NCI-H1092 treated with DMSO at 0.1 percent for 48 hours (cell line): ENCODE results near the gene OR6J1.
"Not testable (repeated sequence)": the region's sequence is repeated elsewhere in the genome, so short reads cannot be mapped to it uniquely, and the experiment has no call there.

ENCODE experiments used
- DNase-seq: peaks from one replicate; lab custom pipeline; 2025; lab: John Stamatoyannopoulos, UW

OR6J1 gene

DNA sequence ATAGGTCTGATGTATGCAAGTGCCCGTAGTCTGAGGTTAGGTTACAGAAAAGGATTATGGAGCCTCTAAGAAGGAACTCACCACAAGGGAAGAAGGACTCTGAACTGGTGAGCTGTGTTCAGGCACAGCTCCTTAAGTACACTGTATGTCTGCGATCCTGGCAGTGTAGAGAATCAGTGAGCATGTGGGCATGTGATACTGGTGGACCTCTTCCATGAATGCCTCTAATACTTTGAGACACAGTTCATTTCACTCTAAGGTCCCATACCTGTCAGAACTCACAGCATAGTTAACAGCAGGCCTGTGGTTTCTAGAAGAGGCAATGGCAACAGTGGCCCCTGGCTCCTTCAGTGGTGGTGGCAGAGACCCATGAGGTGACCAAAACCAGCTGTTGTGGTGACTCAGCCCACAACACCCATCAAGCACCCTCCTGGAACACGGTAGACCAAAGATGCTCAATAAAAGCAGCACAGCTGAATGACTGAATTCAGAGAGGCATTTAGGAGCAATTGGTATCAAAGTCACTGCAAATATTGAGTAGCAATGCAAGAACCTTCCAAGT, 6.9 kb upstream of the OR6J1 start:
- DNase-seq: no peak

DNA sequence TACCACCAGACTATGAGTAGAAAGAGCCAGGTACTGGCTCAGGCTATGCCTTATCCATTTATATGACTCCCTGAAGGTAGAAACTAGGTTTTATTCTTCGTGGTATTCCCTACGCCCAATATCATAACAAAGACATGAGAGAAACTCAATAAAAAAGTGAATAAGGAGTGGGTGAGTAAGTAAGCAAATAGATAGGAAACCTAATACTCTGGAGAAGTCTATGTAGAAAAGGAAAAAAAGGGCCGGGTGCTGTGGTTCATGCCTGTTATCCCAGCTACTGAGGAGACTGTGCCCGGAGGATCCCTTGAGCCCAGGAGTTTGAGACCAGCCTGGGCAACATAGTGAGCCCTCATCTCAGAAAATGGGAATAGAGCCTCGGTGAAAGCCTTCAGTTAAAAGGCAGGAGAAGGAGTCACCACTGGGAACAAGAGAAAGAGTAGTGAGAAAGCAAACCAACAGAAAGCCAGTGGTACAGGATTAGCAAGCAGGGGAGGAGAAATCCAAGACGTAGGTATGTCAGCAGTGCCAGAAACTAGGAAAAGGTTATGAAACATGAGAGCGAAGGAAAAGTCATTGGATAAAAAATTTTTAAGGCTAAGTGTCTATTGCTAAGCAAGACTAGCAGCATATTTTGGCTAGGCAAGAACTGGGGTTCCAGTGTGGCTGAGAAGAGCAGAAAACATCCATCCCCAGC, 6.0 kb upstream of the OR6J1 start:
- DNase-seq: no peak

DNA sequence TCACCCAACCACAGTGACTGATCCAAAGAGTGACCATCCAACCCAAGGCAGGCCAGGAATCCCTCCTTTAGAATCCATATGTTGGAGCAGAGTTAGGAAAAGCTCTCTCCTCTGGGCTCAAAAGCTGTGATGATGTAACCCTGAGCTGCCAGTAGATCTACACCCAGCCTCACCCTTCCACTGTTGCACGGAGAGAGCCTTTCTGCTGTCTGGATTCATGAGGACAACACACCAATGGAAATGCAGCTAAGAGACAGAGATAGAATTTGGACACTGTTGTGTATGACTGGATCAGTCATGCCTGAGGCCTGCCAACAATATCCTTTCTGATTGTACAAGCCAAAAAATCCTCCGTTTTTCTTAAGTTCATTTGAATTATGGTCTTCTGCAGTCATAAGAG, 4.4 kb upstream of the OR6J1 start:
- no peak for DNase-seq

DNA sequence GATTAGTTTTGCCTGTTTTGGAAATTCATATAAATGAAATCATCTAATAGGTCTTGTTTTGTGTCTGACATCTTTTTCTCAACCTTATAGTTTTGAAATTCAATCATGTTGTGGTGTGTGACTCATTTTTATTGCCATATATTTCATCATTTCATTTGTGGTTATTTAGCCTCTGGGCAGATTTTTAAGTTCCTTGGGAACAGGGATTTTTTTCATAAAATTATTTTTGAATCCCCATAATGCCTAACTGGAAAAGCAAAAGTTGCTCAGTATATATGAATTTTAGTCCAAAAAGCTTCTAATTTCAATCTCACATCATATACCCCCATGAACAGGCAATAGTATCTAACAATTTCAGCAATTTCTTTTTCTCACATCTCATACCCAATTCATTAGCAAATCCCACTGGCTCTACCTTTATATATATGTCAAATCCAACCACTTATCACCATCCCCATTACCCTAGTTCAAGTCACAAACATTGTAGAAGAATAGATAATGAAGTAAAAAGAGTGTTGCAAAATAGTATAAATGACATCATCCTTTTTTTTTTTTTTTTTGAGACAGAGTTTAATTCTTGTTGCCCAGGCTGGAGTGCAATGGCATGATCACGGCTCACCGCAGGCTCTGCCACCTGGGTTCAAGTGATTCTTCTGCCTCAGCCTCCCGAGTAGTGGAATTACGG, 2.6 kb upstream of the OR6J1 start:
- DNase-seq: no peak

DNA sequence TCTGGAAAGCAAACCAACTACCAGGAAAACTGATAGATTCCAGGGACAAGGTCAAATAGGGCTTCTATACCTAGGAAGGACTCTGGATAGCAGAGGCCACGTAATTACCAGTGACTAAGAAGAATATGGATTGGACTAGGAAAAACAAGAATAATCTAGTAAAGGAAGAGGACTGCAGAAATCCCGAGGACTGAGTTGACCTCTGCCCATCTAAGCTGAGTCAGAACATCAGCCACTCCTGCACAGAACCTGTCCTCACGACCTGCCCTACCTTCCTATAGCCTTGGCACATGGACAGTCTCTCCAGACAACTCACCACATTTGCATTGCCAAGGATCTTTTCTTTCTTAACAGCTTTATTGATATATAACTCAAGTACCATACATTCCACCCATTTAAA, 2.3 kb downstream of the OR6J1 start:
- no peak for DNase-seq

DNA sequence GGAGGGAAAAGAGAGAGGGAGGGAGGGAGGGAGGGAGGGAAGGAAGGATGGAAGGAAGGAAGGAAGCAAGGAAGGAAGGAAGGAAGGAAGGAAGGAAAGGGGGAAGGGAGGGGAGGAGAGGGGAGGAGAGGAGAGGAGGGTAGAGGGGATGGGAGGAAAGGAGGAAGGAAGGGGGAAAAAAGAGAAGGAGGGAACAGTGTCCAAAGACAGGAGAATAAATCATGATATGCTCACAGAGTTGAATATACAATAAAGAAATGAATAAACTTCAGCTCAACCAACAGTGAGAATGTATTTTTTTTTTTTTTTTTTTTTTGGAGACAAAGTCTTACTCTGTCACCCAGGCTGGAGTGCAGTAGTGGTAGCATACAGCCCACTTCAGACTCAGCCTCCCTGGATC, 4.0 kb downstream of the OR6J1 start:
- DNase-seq: no peak

DNA sequence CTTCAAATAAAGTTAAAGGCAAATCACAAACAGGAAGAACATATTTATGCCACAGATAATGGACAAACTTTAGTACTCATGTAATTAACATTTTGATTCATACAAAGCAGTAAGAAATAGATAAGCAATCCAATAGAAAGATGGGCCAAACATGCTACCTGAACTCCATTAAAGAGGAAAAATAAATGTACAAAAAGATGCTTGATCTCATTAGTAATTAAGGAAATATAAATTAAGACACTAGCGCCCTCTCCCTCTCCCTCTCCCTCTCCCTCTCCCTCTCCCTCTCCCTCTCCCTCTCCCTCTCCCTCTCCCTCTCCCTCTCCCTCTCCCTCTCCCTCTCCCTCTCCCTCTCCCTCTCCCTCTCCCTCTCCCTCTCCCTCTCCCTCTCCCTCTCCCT, 8.2 kb downstream of the OR6J1 start:
- DNase-seq: not testable (repeated sequence)

DNA sequence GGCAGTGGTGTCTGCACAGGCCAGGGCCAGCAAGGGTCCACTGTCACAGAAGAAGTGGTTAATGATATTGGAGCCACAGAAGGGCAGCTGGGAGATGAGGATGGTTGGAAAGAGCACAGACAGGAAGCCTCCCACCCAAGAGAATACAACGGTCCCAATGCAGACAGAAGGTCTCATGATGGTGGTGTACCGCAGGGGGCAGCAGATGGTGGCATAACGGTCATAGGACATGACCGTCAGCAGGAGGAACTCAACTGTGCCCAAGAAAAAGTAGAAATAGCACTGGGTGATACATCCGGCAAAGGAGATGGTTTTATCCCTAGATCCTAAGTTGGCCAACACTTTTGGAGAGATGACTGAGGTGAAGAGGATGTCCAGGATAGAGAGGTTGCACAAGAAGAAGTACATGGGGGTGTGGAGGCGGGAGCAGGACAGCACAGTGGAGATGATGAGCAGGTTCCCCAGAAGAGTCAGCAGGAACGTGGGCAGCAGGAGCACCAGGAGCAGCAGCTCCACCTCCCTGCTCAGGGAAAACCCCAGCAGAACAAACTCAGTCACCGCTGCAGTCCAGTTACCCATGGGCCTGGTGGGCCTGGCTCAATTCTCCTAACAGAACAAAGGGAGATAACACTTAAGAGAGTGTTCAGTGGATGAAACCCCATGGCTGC, 9.8 kb downstream of the OR6J1 start:
- DNase-seq: no peak

DNA sequence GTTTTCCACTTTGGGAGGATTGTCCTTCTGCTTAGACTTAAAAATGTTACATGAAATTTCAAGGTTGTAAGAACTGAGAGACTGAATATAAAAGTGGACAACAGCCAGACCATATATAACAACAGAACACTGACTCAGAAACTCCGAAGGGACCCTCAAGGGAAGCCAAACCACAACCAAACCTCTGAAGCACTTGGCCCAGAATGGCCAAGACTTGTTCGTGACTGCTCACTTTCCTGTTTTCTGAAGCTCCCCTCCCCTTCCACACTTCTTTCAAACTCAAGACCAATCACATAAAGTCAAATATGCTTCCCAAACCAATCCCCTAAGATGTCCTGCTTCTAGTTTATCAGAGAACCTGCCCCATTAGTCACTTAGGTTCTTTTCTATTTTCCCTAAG, 13.7 kb downstream of the OR6J1 start:
- DNase-seq: no peak

DNA sequence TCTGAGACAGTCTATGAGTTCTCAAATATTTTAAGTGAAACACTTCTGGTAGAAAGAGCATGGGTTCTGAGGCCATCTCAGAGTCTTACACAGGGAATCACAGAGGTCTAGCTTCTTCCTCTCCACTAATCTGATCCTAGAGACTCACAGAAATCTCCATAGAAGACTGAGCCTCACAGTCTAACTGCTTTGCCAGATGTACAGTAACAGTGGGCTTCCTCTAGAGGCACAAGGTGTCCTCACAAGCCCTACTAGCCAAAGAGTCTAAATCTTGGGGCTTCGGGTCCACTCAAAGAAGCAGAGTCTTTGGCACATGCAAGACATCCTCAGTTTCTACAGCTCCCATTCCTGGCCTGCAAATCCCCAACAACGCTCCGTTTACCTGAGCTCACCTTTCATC, 14.1 kb downstream of the OR6J1 start:
- DNase-seq: no peak

DNA sequence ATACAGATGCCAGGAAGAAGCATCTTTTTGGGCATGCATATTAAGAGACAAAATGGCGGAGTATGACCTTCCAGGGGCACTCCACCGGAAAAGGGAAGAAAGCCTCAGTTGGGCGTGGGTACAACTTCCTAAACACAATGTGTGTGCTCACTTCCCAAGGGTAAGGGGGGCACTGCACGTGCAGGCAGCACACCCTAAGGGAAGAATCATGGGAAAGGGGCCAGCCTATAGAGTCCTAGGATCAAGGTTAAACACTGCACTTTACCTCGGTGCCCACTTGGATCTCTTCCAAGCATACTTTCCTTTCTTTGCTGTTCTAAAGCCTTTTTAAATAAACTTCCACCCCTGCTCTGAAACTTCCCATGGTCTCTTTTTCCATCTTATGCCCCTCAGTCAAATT, 14.8 kb downstream of the OR6J1 start:
- no peak for DNase-seq

DNA sequence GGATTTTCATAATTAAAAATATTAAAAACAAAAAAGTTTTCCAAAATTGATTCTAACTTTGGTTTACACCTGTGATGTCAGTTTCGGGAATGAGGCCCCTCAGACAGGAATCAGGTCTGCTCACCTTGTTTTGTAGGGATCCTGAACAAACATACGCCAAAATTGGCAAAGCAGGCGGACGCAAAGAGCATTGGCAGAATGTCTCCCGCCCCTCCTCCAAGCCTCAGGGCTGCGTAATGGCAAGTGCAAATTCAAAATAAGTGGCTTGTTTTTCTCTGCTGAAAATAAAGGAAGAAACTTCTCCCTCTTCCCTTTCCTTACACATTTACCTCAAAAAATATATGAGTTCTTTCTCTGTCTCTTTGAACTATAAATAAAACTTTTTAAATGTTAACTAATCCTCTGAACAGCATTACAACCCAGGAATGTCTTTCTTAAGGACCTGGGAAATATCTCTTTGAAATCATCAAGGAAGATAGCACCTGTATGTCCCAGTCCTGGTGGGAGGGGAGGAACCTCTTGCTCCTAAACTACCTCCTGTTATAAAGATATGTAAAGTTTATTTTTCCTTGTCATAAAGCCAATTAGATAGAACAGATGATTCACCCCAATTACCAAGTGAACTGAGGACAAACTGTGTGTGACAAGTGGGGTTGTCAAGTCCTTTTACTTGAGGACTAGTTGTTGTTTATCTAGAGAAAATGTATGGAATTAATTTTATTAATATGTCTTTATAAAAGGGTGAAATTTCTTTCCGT, 16.5 kb downstream of the OR6J1 start:
- no peak for DNase-seq

DNA sequence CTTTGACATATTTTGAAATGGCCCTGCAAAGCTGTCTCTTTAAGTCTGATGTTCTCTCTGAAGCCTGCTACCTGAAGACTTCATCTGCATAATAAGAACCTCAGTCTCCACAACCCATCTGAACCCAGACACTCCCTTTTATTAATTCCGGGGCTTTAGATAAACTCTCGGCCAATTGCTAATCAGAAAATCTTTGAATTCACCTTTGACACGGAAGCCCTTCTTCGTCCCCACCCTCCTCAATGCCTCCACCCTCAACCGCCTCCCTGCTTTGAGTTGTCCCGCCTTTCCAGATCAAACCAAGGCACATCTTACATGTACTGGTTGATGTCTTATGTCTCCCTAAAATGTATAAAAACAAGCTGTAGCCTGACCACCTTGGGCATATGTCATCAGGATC, 17.6 kb downstream of the OR6J1 start:
- no peak for DNase-seq

DNA sequence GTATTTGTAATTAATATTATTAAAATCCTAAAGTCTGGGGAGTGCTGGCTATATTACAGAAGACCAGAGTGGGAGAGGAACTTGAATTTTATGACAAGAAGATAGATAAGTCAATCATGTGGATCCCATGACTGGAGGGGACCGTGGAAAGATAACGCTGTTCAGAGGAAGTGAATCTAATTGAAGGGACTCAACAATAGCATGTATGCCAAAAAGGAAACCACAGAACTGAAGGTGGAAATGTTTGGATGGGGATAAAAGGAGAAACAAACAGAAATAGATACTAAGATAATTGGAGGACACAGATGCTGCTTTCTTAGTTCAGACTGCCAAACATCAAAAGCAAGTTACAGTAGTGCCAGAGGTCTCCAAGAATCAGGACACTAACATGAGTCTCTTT, 21.1 kb downstream of the OR6J1 start:
- DNase-seq: no peak

DNA sequence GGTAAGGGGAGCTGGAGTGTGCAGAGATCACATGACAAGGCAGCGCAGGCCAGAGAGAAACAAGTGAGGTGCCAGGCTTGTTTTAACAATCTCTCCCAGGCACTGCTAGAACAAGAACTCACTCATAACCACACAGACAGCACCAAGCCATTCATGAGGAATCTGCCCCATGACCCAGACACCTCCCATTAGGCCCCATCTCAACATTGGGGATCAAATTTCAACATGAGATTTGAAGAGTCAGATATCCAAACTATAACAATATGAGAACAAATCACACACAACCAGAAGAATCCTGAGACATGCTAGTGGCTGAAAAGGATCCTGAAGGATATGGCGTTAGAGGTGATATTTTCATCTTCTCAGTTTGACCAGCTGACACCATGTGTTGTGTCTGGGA, 21.9 kb downstream of the OR6J1 start:
- no peak for DNase-seq

DNA sequence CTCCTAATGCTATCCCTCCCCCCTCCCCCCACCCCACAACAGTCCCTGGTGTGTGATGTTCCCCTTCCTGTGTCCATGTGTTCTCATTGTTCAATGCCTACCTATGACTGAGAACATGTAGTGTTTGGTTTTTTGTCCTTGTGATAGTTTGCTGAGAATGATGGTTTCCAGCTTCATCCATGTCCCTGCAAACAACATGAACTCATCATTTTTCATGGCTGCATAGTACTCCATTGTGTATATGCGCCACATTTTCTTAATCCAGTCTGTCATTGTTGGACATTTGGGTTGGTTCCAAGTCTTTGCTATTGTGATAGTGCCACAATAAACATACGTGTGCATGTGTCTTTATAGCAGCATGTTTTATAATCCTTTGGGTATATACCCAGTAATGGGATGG, 28.4 kb downstream of the OR6J1 start:
- DNase-seq: not testable (repeated sequence)

DNA sequence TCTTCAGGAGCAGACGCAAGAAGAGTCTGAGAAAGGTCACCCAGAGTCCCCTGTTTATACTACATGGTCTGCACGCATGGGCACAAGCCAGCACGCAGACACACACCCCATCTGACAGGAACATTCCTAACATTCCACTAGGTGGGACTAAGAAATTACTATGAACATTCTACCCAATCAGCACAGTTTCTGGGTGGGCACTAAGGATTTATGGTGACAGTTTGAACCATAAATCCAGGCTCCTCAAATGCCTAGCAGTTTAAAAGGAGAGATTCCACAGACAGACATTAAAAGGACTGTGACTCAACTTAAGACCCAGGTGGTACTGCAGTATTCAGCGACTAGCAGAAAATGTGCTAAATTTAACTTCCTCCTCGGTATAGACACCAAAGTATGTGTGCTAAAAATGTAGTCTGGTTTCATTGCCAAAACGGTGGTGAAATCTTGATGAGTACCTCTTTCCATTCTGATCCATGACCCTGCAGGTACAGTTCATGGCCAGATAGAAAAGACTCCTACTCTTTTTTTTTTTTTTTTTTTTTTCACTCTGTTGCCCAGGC, 29.8 kb downstream of the OR6J1 start:
- no peak for DNase-seq

DNA sequence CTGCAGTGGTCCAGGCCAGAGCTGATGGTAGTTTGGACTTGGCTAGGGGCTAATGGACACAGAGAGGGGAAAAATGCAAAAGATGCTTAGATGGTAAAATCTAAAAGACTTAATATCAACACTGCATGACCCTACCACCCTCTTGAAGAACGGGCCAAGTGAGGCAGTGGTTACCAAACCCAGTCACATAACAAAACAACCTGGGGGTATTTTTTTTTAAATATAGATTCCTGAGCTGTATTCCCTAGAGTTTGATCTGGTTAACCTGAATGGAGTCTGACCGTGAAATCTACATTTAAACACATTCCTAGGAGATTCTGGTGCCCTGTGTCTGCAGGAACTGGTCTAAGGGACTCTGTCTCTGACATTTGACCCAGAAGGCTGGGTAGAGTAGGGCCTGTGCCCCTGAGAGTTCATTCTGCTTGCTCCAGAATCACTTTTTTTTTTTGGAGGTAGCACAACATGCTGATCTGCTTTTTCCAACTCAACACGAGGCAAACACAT, 30.4 kb downstream of the OR6J1 start:
- no peak for DNase-seq

DNA sequence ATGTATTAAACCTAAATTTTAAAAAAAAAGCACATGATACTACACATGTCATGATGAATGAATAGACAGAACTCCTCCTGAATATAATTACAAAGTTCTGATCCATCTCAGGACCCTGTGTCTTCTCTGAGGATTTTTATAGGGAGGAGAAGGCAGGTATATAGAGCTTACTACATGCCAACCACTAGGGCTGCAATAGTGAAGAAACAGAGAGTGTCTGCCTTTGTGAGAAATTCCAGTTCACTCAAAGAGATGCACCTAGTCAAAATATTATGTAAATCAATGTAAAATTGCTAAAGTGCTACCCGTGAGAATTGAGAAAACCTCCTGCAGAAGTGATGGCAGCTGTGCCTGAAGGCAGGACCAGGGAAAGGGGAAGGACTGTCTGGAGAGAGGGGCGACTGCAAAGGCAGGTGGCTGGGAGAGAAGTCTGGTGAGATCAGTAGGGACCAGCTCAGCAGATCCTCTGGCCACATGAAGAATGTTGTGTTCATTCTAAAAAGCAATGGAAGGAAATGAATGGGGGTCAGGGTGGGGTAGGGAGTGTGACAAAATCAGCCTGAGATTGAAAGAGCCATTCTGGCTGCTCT, 31.0 kb downstream of the OR6J1 start:
- no peak for DNase-seq

DNA sequence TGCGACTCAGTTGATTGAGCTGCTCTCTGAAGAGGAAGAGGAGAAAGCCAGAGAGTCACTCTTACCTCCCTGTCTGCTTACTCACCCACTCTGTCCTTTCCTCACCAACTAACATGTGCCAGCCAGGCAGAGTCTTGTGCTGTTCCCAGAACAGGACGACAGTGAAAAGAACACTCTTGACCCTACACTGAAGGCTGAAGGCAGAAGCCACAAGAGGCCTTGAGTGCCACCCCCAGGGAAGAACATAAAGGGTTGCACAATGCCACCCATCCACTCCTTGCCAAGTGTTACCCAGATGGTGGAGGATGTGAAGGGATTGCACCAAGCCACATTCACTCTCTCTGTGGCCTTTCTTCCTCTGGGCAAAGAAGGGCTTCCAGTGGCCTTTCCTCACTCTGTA, 33.2 kb downstream of the OR6J1 start:
- no peak for DNase-seq

DNA sequence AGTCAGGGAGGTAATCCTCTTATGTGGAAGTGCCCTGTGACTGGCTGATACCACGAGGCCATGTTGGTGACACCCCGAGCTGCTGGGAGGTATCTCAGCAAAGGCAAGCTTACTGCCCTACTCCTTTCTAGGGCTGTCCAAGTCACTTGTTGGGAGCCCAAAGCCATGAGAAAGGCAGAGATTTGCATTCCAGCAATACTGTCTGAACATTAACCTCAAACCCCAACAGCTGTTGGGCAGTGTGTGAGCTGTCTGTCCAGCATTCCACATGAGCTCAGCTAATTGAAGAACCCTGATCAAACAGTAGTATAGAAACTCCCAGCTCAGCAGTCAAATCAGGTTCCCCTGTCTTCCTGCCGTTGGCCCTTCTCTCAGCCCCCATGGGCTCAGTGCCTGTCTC, 36.9 kb downstream of the OR6J1 start:
- DNase-seq: no peak

DNA sequence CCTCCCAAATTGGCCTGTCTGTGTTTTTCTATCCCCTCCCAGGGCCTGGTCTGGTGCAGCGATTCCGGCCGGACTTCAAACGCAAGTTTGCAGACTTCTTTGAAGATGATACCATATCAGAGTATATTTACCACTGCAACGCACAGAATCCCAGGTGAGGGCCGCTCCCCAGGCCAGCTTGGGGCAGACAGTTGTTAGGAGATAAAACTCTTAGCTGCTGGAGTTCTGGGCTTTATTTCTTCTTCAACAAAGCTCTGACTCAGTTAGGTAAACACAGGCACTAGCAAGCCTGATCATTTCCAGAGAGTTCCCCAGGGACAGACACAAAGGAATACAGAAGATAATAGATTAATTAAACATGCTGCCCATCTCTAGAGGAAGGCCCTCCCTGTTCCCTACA, 37.8 kb downstream of the OR6J1 start:
- no peak for DNase-seq
